Measurements from ENCODE around the gene GSG1. TPM values are rescaled to one million over a fixed set of nuclear protein-coding genes. Genes with fewer than 3 reads are reported as not detected.

Gene GSG1
- total and polyA plus RNA-seq, 4 donors: not detected

GRCh38 chr12:13090054-13090453 lies 13.4 kb downstream of the GSG1 start:
- WGBS, 2 donors: 91 to 94% methylated on average over 4 of the region's 4 CpGs
- DNase-seq: no peak
- Histone ChIP-seq H3K4me1 (ENCODE audit: control insufficient read depth in 5 of 5, insufficient read depth in 5 of 5, low read length in 5 of 5) (peaks cover 3 to 20% (median 6%) of the 10 kb centered on the region in 5 donors), H3K4me3 (no peak overlapping the region), H3K27ac (ENCODE audit: low read depth in 1 of 2, low read length in 1 of 2) (no peak overlapping the region), H3K27me3 (ENCODE audit: control insufficient read depth in 3 of 3, insufficient read depth in 3 of 3, low read length in 2 of 3) (peaks cover 0 to 25% (median 0%) of the 10 kb centered on the region in 3 donors), H3K9me3 (ENCODE audit: control insufficient read depth in 4 of 4, insufficient read depth in 3 of 4, low read length in 3 of 4) (no peaks in the 10 kb centered on the region), H3K9ac (ENCODE audit: insufficient read depth in 1 of 2, low read length in 2 of 2) (no peak overlapping the region), H3K36me3 (ENCODE audit: control insufficient read depth in 4 of 4, insufficient read depth in 4 of 4, low read length in 4 of 4) (no peaks in the 10 kb centered on the region)
- no peak for TF ChIP-seq CTCF (IDR thresholded peaks at IDR 0.05; ENCODE audit: control extremely low read depth, extremely low read depth)
- ATAC-seq (ENCODE audit: insufficient read depth, low FRiP score): no peak

- no peaks in the 10 kb centered on the region for H3K36me3 ChIP-seq (ENCODE audit: control insufficient read depth in 4 of 4, insufficient read depth in 4 of 4, low read length in 4 of 4)
- no peak overlapping the region for H3K27ac ChIP-seq (ENCODE audit: low read depth in 1 of 2, low read length in 1 of 2)
- no peak overlapping the region for H3K4me3 ChIP-seq
- H3K4me1 ChIP-seq (ENCODE audit: control insufficient read depth in 5 of 5, insufficient read depth in 5 of 5, low read length in 5 of 5): peaks cover under 1 to 5% (median 4%) of the 10 kb centered on the region in 5 donors
- 88 to 94% methylated on average over 4 of the region's 4 CpGs for WGBS, 2 donors
- H3K27me3 ChIP-seq (ENCODE audit: control insufficient read depth in 3 of 3, insufficient read depth in 3 of 3, low read length in 2 of 3): peaks cover 0 to 28% (median 0%) of the 10 kb centered on the region in 3 donors
- no peak for TF ChIP-seq CTCF (IDR thresholded peaks at IDR 0.05; ENCODE audit: control extremely low read depth, extremely low read depth)
- no peak overlapping the region for H3K9ac ChIP-seq (ENCODE audit: insufficient read depth in 1 of 2, low read length in 2 of 2)
- DNase-seq: no peak
- H3K9me3 ChIP-seq (ENCODE audit: control insufficient read depth in 4 of 4, insufficient read depth in 3 of 4, low read length in 3 of 4): no peaks in the 10 kb centered on the region
- ATAC-seq (ENCODE audit: insufficient read depth, low FRiP score): no peak
Measured at GRCh38 chr12:13088496-13088895, 15.0 kb downstream of the GSG1 start.

GRCh38 chr12:13087766-13088165 lies 15.7 kb downstream of the GSG1 start:
- ATAC-seq (ENCODE audit: insufficient read depth, low FRiP score) (no peak), DNase-seq (no peak)
- no peak for TF ChIP-seq CTCF (IDR thresholded peaks at IDR 0.05; ENCODE audit: control extremely low read depth, extremely low read depth)
- Histone ChIP-seq H3K4me3 (no peak overlapping the region), H3K27ac (ENCODE audit: low read depth in 1 of 2, low read length in 1 of 2) (no peak overlapping the region), H3K4me1 (ENCODE audit: control insufficient read depth in 5 of 5, insufficient read depth in 5 of 5, low read length in 5 of 5) (peaks cover 0 to 2% (median 0%) of the 10 kb centered on the region in 5 donors), H3K36me3 (ENCODE audit: control insufficient read depth in 4 of 4, insufficient read depth in 4 of 4, low read length in 4 of 4) (no peaks in the 10 kb centered on the region), H3K9ac (ENCODE audit: insufficient read depth in 1 of 2, low read length in 2 of 2) (no peak overlapping the region), H3K27me3 (ENCODE audit: control insufficient read depth in 3 of 3, insufficient read depth in 3 of 3, low read length in 2 of 3) (peaks cover 0 to 28% (median 0%) of the 10 kb centered on the region in 3 donors), H3K9me3 (ENCODE audit: control insufficient read depth in 4 of 4, insufficient read depth in 3 of 4, low read length in 3 of 4) (no peaks in the 10 kb centered on the region)
- WGBS, 2 donors: 89 to 94% methylated on average over 5 of the region's 5 CpGs

Measured in lung (tissue), 12 donors.